Fibroblast of pulmonary artery (primary cell): ENCODE data around the gene IL17C.
A peak's percentile ranks its signal among the peaks of the same experiment; 100 is the strongest.
"Not testable (repeated sequence)": the region's sequence is repeated elsewhere in the genome, so short reads cannot be mapped to it uniquely, and the experiment has no call there.

ENCODE experiments used
- DNase-seq: peaks from one replicate; pipeline ENCODE4 v3.0.0-alpha.2; 2010; ENCODE audit warnings: low read depth
- H3K4me3 ChIP-seq: replicated peaks from 2 replicates; pipeline ENCODE4 v1.5.1; 2011; ENCODE audit warnings: low read depth, mild to moderate bottlenecking, control low read depth, low read length, moderate library complexity
- TF ChIP-seq, protein P1 (sequence below): IDR thresholded peaks from 2 replicates; pipeline ENCODE4 v1.5.1; 2011; ENCODE audit warnings: mild to moderate bottlenecking, control low read depth, low read length, inconsistent platforms; ENCODE audit errors: missing control alignments

IL17C gene

GRCh38 chr16:88667461-88667860, 29.1 kb downstream of the IL17C start:
- TF ChIP-seq, protein P1, sequence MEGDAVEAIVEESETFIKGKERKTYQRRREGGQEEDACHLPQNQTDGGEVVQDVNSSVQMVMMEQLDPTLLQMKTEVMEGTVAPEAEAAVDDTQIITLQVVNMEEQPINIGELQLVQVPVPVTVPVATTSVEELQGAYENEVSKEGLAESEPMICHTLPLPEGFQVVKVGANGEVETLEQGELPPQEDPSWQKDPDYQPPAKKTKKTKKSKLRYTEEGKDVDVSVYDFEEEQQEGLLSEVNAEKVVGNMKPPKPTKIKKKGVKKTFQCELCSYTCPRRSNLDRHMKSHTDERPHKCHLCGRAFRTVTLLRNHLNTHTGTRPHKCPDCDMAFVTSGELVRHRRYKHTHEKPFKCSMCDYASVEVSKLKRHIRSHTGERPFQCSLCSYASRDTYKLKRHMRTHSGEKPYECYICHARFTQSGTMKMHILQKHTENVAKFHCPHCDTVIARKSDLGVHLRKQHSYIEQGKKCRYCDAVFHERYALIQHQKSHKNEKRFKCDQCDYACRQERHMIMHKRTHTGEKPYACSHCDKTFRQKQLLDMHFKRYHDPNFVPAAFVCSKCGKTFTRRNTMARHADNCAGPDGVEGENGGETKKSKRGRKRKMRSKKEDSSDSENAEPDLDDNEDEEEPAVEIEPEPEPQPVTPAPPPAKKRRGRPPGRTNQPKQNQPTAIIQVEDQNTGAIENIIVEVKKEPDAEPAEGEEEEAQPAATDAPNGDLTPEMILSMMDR: no peak
- DNase-seq: no peak
- no peak overlapping the region for H3K4me3 ChIP-seq

DNA sequence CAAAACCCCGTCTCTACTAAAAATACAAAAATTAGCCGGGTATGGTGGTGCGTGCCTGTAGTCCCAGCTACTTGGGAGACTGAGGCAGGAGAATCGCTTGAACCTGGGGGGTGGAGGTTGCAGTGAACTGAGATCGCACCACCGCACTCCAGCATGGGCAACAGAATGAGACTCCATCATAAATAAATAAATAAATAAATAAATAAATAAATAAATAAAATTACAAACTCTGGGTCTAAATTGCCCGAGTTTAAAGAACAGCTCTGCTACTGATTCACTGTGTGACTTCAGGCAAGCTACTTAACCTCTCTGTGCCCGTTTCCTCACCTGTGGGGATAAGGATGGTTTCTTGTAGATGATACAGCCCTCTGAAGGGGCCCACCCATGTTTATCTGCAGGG, 31.1 kb downstream of the IL17C start:
- not testable (repeated sequence) for H3K4me3 ChIP-seq, DNase-seq

DNA sequence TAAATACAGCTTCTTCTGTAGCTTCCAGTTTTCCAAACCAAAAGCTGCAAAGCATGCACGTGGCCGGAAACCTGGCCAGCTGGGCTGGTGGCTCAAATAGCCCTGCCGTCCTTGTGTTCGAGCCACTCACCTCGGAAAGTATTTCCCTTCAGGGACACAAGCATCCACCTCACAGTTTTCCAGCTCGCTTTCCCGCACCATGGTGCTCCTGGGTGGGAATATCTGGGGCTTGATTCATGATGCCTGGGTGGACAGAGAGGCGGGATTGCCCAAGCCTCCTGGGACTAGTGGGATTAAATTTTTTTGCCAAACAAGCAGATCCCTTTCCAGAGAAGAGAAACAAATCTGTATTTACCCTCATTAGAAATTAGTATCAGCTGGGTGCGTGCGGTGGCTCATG, 31.6 kb downstream of the IL17C start:
- no peak for DNase-seq
- TF ChIP-seq, protein P1: no peak
- no peak overlapping the region for H3K4me3 ChIP-seq

DNA sequence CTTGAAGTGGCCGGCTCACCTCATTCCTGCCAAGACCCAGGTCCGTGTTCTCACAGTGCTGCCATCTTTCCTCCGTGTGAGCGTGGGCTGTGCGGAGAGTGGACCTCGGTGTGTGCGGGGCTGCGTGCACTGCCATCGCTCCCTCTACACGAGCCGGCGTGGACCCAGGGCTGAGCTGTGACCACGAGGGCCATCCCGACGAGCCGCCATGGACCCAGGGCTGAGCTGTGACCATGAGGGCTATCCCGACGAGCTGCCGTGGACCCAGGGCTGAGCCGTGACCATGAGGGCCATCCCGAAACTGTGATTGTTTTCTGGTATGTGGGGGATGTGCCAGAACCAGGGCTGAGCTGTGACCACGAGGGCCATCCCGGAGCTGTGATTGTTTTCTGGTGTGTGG, 33.4 kb downstream of the IL17C start:
- no peak for DNase-seq
- H3K4me3 ChIP-seq: no peak overlapping the region
- TF ChIP-seq, protein P1: no peak

DNA sequence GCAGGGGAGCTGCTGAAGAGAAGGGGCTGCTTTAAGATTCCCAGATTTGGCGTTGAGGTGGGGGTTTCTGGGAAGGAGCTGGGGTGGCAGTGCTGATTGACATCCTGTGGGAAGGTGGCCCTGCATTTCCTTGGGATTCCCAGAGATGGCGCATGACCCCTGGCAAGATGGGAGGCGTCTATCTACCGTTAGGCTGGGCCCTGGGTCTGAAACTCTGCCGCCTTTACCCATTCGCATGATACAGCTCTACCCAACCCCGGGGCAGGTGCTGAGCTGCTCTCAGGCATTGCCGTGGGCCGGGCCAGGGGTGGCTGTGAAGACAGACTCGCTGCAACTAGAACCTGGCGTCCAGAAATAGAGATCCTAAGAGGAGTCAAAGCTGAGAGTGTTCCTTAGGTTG, 34.4 kb downstream of the IL17C start:
- no peak overlapping the region for H3K4me3 ChIP-seq
- no peak for DNase-seq
- TF ChIP-seq, protein P1: peak; percentile 30

- TF ChIP-seq, protein P1: no peak
- H3K4me3 ChIP-seq: no peak overlapping the region
Measured at GRCh38 chr16:88673716-88674379, 35.5 kb downstream of the IL17C start.

DNA sequence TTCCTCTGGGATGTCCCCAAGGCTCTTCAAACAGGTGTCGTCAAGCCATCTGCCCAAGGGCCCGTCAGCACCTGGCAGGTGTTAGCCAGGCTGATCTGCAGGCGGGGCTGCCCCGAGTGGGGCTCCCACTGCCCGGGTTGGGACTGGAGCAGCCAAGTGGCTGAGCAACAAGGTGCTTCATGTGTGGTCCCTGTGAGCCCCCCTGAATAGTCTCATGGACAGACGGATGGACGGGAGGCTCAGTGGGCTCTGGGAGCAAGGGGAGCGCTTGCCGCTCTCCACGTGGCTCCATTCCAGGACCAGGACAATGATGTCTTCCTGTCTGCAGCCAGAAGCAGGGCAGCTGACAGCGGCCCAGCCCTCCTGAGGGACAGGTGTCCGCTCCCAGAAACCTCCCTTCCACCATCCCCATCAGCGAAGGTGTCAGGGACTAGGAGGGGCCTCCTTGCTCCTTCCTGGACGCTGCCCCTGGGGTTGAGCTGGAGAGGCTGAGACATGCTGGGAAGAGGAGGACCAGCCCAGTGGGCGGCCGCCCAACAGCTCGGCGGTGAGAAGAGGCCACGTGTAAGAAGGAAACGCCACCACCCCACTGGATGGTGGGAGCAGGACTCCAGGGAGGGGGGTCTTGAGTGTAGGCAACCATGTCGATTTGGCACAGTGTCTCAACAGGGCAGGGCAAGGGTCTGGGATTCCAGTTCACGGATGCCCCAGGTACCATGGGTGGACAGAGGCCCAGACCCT, 38.3 kb downstream of the IL17C start:
- no peak overlapping the region for H3K4me3 ChIP-seq
- DNase-seq: no peak
- TF ChIP-seq, protein P1: no peak

More at GRCh38 chr16:88673716-88674379, 35.5 kb downstream of the IL17C start:
- no peak for DNase-seq
